CD4-positive, CD25-positive, alpha-beta regulatory T cell (primary cell): ENCODE measurements around the gene OR6Q1. TPM values are rescaled to one million over a fixed set of nuclear protein-coding genes. Genes with fewer than 3 reads are reported as not detected.

Source experiments
- ATAC-seq, 2 donors: fragments of 150-1000 bp; cut with Tn5 transposase; one replicate each; pipeline ENCODE4 v1.10.0; 2021; ENCODE audit warnings: low read depth in 2 of 2, moderate number of reproducible peaks in 2 of 2, moderate library complexity in 1 of 2
- DNase-seq, 3 donors: peaks; one replicate each; pipeline versions ENCODE4 v3.0.0 to v3.0.0-alpha.2; 2012 to 2022; ENCODE audit warnings: mixed read lengths in 1 of 3
- H3K27ac ChIP-seq: one replicate; pipeline ENCODE4 v1.7.0; 2013; ENCODE audit warnings: mild to moderate bottlenecking, low read length; ENCODE audit not compliant: insufficient read depth, poor library complexity, severe bottlenecking
- H3K27me3 ChIP-seq: one replicate; pipeline ENCODE4 v1.7.0; 2013; ENCODE audit warnings: low read length; ENCODE audit not compliant: control insufficient read depth, insufficient read depth
- H3K36me3 ChIP-seq: one replicate; pipeline ENCODE4 v1.7.0; 2013; ENCODE audit warnings: mild to moderate bottlenecking, low read length, moderate library complexity; ENCODE audit not compliant: control insufficient read depth, insufficient read depth
- H3K4me1 ChIP-seq: 2 replicates; pipeline ENCODE4 v1.7.0; 2013; ENCODE audit warnings: mild to moderate bottlenecking, low read length; ENCODE audit not compliant: insufficient read depth, control insufficient read depth, poor library complexity, severe bottlenecking
- H3K4me3 ChIP-seq: one replicate; pipeline ENCODE4 v1.7.0; 2013; ENCODE audit warnings: low read depth, mild to moderate bottlenecking, low read length, moderate library complexity
- H3K9me3 ChIP-seq, 2 experiments: 1 replicate in 1 of 2; 2 replicates in 1 of 2; pipeline ENCODE4 v1.7.0; 2013; ENCODE audit warnings: low read length in 2 of 2, mild to moderate bottlenecking in 1 of 2, moderate library complexity in 1 of 2; ENCODE audit not compliant: control insufficient read depth in 2 of 2
- H3K27ac Mint-ChIP-seq, 3 donors: one replicate each; pipeline ENCODE4 v1.8.0; 2020 to 2022; ENCODE audit warnings: mild to moderate bottlenecking in 3 of 3, mixed read lengths in 3 of 3, moderate library complexity in 2 of 3
- H3K27me3 Mint-ChIP-seq: one replicate; pipeline ENCODE4 v1.8.0; 2022; ENCODE audit warnings: mild to moderate bottlenecking, mixed read lengths
- H3K36me3 Mint-ChIP-seq: one replicate; pipeline ENCODE4 v1.8.0; 2020; ENCODE audit warnings: mixed read lengths
- H3K4me1 Mint-ChIP-seq, 4 donors: one replicate each; pipeline ENCODE4 v1.8.0; 2020 to 2022; ENCODE audit warnings: mixed read lengths in 4 of 4, mild to moderate bottlenecking in 1 of 4
- H3K4me3 Mint-ChIP-seq, 4 donors: one replicate each; pipeline ENCODE4 v1.8.0; 2020 to 2022; ENCODE audit warnings: mild to moderate bottlenecking in 4 of 4, mixed read lengths in 4 of 4, moderate library complexity in 3 of 4
- H3K9me3 Mint-ChIP-seq, 7 donors: one replicate each; pipeline ENCODE4 v1.8.0; 2020 to 2022; ENCODE audit warnings: mixed read lengths in 7 of 7, mild to moderate bottlenecking in 3 of 7, moderate library complexity in 2 of 7
- polyA plus RNA-seq, 4 donors: library from polyadenylated mRNA; unstranded; fragments of 300-500 nt; fragmentation: Illumina TruSeq; gene quantifications; one replicate each; pipeline ENCODE4 v1.2.3, GENCODE V29; 2021
- total RNA-seq: library from RNA; stranded (reverse); gene quantifications from one replicate; pipeline ENCODE4 v1.2.3, GENCODE V29; 2022

The OR6Q1 gene
- total and polyA plus RNA-seq, 5 donors from 2014 or later, result not detected

DNA sequence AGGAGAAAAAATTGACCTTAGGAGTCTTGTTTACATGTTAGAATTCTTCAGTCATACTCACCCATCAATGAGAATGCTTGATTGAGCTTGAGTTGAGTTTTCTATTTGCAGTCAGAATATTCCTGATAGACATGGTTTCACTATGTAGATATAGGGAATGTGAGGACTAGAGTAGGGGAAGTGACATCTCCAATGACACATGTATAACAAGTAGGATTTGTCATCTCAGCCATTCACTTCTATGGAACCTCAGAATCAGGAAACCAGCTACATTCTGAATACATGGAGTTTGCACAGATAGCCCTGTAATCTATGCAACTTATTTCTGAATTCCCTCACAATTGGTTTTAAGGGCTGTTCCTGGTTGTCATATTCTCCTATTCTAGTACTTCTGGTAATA, 27.2 kb upstream of the OR6Q1 start:
- Histone ChIP-seq H3K4me3 (no peak overlapping the region), H3K4me1 (no peaks in the 10 kb centered on the region), H3K27me3 (peaks cover 4% of the 10 kb centered on the region), H3K27ac (no peak overlapping the region), H3K9me3 (no peaks in the 10 kb centered on the region), H3K36me3 (no peaks in the 10 kb centered on the region)
- no peak for DNase-seq
- ATAC-seq, result no peak
- Mint-ChIP-seq H3K27me3 (peaks cover 5% of the 10 kb centered on the region), H3K36me3 (no peaks in the 10 kb centered on the region), H3K4me3 (no peak overlapping the region), H3K9me3 (peaks cover 0 to 2% (median 0%) of the 10 kb centered on the region in 7 donors), H3K4me1 (peaks cover 0 to 4% (median 0%) of the 10 kb centered on the region in 4 donors), H3K27ac (no peak overlapping the region)

DNA sequence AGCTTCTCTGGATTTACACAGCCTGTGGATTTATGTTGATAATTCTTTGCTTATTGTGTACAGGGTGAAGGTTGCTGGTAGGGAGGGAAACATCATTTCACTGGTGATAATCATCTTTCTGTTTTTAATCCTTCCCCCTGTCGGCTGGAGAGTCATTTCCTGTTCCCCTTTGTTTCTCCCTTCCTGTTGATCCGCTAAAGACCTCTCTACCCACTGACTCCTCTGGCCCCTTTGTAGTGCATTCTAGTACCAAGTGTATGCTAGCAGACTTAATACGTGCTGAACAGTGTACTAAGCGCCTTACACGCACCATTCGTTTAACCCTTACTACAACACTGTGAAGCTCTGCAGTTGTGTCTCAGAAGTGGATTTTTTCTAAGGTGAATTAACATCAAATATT, 26.1 kb upstream of the OR6Q1 start:
- no peak overlapping the region for H3K27ac Mint-ChIP-seq
- no peaks in the 10 kb centered on the region for H3K4me1 ChIP-seq
- H3K9me3 Mint-ChIP-seq, result peaks cover 0 to 4% (median 0%) of the 10 kb centered on the region in 7 donors
- no peaks in the 10 kb centered on the region for H3K36me3 ChIP-seq
- ATAC-seq (no peak), DNase-seq (no peak)
- H3K36me3 Mint-ChIP-seq, result no peaks in the 10 kb centered on the region
- H3K9me3 ChIP-seq, result no peaks in the 10 kb centered on the region
- H3K4me1 Mint-ChIP-seq, result peaks cover 0 to 4% (median 0%) of the 10 kb centered on the region in 4 donors
- H3K4me3 Mint-ChIP-seq, result no peak overlapping the region
- peaks cover 4% of the 10 kb centered on the region for H3K27me3 ChIP-seq
- H3K27ac ChIP-seq, result no peak overlapping the region
- H3K4me3 ChIP-seq, result no peak overlapping the region
- peaks cover 5% of the 10 kb centered on the region for H3K27me3 Mint-ChIP-seq

DNA sequence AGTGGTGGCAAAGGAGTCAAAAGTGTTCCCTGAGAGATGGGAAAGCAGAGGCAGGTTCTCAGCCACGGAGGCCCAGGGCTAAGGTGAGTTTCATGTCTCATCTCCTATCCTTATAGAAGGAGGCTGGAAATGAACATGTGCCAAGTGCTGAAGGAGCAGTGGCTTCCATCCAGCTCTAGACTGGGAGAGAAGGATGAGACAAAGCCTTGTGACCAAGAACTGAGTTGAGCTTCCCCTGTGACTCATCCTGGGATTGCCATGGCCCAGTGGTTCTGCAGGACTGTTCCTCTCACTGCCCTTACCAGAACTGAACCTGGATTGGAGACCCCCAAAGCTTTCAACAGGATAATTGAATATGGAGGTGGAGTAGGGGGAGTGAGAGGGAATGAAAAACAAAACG, 23.8 kb upstream of the OR6Q1 start:
- peaks cover 4% of the 10 kb centered on the region for H3K27me3 ChIP-seq
- H3K9me3 Mint-ChIP-seq, result peaks cover 0 to 4% (median 0%) of the 10 kb centered on the region in 7 donors
- H3K4me1 Mint-ChIP-seq, result peaks cover 0 to 4% (median 0%) of the 10 kb centered on the region in 4 donors
- no peaks in the 10 kb centered on the region for H3K4me1 ChIP-seq
- no peak overlapping the region for H3K4me3 ChIP-seq
- no peak overlapping the region for H3K4me3 Mint-ChIP-seq
- H3K9me3 ChIP-seq, result no peaks in the 10 kb centered on the region
- no peak for DNase-seq
- ATAC-seq, result no peak
- H3K27me3 Mint-ChIP-seq, result peaks cover 5% of the 10 kb centered on the region
- no peaks in the 10 kb centered on the region for H3K36me3 Mint-ChIP-seq
- no peak overlapping the region for H3K27ac ChIP-seq
- no peak overlapping the region for H3K27ac Mint-ChIP-seq
- no peaks in the 10 kb centered on the region for H3K36me3 ChIP-seq

DNA sequence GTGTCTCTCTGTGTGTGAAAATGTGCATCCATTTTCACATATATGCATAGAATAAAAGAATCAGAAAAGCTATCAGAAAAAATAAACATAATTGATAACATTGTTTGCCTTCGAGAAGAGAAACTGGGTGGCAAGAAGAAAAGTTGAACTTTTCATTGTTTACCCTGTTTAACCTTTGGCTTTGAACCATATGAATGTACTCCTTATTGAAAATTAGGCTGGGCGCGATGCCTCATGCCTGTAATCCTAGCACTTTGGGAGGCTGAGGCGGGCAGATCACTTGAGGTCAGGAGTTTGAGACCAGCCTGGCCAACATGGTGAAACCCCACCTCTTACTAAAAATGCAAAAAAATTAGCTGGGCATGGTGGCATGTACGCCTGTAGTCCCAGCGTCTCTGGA, 19.0 kb upstream of the OR6Q1 start:
- no peaks in the 10 kb centered on the region for H3K4me1 Mint-ChIP-seq
- no peak overlapping the region for H3K27ac Mint-ChIP-seq
- ATAC-seq (no peak), DNase-seq (no peak)
- Histone ChIP-seq H3K27ac (no peak overlapping the region), H3K4me1 (no peaks in the 10 kb centered on the region), H3K4me3 (no peak overlapping the region), H3K36me3 (no peaks in the 10 kb centered on the region), H3K27me3 (no peaks in the 10 kb centered on the region), H3K9me3 (no peaks in the 10 kb centered on the region)
- peaks cover 4% of the 10 kb centered on the region for H3K27me3 Mint-ChIP-seq
- H3K9me3 Mint-ChIP-seq, result peaks cover 0 to 4% (median 0%) of the 10 kb centered on the region in 7 donors
- H3K36me3 Mint-ChIP-seq, result no peaks in the 10 kb centered on the region
- no peak overlapping the region for H3K4me3 Mint-ChIP-seq

DNA sequence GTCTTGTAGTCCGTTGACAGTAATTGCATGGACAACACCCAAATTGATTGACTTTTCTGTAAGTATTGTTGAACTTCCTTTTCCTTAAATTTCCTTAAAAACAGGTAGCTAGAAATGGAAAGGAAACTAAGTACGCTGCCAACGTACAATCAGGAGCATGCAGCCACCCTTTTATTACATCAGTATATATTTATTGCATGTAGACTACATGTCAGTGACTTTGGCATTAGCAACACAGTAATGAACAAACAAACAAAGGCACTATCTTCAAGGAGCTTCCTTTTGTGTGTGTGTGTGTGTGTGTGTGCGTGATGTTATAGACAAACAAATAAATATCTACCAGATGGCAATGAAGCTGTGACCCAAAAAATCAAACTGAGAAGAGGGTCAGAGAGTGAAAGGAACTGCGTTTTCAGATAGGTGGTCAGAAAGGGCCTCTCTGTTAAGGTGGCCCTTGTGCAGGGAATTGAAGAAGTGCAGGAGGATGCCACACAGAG, 7.3 kb upstream of the OR6Q1 start, which contains the start of gene OR9Q1:
TSS of gene OR9Q1 (plus strand) at position 447 of the 497 bp plus-strand sequence. CDS start 155,564 bp downstream, outside the sequence.
- no peak for ATAC-seq
- Histone ChIP-seq H3K27me3 (no peaks in the 10 kb centered on the region), H3K27ac (no peak within 1 kb of the TSS), H3K4me1 (no peaks in the 10 kb centered on the region), H3K4me3 (no peak within 1 kb of the TSS), H3K36me3 (no peaks in the 10 kb centered on the region), H3K9me3 (no peaks in the 10 kb centered on the region)
- Mint-ChIP-seq H3K27me3 (no peaks in the 10 kb centered on the region), H3K27ac (no peak within 1 kb of the TSS), H3K36me3 (no peaks in the 10 kb centered on the region), H3K4me1 (no peaks in the 10 kb centered on the region), H3K9me3 (no peaks in the 10 kb centered on the region), H3K4me3 (no peak within 1 kb of the TSS)
- DNase-seq, result no peak

DNA sequence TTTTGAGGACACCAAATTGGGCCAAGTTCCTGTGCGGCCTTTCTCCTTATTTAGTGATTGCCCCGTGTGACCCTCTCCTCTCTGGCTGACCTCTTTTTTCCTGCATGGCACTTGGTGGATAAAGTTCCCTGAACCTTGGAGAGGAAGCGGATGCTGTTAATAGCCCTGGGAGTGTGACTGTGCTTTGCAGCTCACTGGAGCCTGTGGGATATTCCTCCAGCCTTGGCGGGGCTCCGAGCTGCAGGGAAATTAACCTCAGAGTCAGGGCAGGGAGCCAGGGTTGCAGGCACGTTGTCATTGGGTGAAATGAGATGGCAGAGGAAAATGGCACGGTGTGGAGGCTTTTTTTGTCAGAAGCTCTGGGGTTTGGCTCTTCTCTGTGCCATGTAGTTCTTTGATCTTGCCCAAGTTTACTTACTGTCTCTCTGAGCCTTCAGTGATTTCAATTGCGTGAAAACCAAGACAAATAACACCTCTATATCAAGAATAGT, 6.1 kb upstream of the OR6Q1 start:
- H3K4me1 Mint-ChIP-seq, result no peaks in the 10 kb centered on the region
- H3K36me3 Mint-ChIP-seq, result no peaks in the 10 kb centered on the region
- Histone ChIP-seq H3K27ac (no peak overlapping the region), H3K4me1 (no peaks in the 10 kb centered on the region), H3K9me3 (no peaks in the 10 kb centered on the region), H3K27me3 (no peaks in the 10 kb centered on the region), H3K36me3 (no peaks in the 10 kb centered on the region), H3K4me3 (no peak overlapping the region)
- ATAC-seq (no peak), DNase-seq (no peak)
- H3K27ac Mint-ChIP-seq, result no peak overlapping the region
- no peak overlapping the region for H3K4me3 Mint-ChIP-seq
- H3K27me3 Mint-ChIP-seq, result no peaks in the 10 kb centered on the region
- H3K9me3 Mint-ChIP-seq, result peaks cover 0 to 1% (median 0%) of the 10 kb centered on the region in 7 donors

DNA sequence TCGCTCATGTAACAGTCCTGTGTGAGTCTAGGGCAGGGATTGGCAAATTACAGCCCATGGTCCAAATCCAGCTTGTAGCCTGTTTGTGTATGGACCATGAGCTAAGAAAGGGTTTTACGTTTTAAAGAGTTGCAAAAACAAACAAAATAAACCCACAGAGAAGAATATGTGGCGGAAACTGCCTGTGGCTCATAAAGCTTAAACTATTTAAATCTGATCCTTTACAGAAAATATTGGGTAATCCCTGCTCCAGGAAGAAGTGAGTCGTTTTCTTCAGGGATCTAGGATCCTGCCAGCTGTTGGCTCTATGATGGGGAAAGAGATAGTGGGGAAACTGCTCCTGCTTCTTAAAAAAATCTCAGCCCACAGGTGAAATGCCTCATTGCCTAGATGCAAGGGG, 3.4 kb upstream of the OR6Q1 start:
- H3K27me3 ChIP-seq, result no peaks in the 10 kb centered on the region
- no peaks in the 10 kb centered on the region for H3K36me3 ChIP-seq
- no peak overlapping the region for H3K4me3 Mint-ChIP-seq
- no peaks in the 10 kb centered on the region for H3K4me1 Mint-ChIP-seq
- ATAC-seq (no peak), DNase-seq (no peak)
- H3K4me1 ChIP-seq, result no peaks in the 10 kb centered on the region
- no peaks in the 10 kb centered on the region for H3K9me3 ChIP-seq
- H3K27ac ChIP-seq, result no peak overlapping the region
- no peaks in the 10 kb centered on the region for H3K27me3 Mint-ChIP-seq
- no peak overlapping the region for H3K4me3 ChIP-seq
- peaks cover 0 to 3% (median 0%) of the 10 kb centered on the region in 7 donors for H3K9me3 Mint-ChIP-seq
- H3K27ac Mint-ChIP-seq, result no peak overlapping the region
- no peaks in the 10 kb centered on the region for H3K36me3 Mint-ChIP-seq

DNA sequence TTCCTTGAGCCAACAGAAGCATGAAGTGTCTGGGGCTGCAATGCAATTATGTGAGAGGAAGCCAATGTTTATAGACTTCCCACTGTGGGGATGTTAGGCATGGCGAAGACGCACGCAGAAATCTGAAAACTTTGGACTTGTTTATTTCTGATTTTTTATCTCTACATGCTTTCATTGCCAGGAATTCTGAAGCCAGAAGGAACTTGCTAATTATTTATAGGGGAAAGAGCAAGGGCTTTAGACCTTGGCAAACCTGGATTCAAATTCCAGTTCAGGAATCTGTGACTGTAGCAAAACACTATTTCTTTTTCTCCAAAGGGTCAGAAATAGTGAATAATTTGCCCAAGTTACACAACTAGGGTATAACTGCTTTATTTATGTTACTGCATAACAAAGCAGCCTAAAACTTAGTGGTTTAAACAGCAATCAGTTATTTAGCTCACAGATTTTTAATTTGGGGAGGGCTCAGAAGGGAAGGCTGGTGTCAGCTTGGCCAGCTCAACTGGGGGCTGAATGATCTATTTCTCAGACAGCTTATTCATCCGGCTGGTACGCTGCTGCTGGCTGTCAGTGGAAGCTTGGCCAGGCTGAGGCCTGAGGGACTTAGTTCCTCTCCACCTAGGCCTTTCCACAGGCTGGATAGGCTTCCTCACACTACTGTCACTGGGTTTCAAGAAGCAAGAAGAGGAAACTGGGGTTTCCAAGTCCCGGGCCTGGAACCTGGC, 1.9 kb upstream of the OR6Q1 start:
- no peaks in the 10 kb centered on the region for H3K27me3 Mint-ChIP-seq
- Histone ChIP-seq H3K27me3 (no peaks in the 10 kb centered on the region), H3K9me3 (no peaks in the 10 kb centered on the region), H3K27ac (no peak overlapping the region), H3K4me3 (no peak overlapping the region), H3K36me3 (no peaks in the 10 kb centered on the region), H3K4me1 (no peaks in the 10 kb centered on the region)
- no peak overlapping the region for H3K4me3 Mint-ChIP-seq
- H3K4me1 Mint-ChIP-seq, result no peaks in the 10 kb centered on the region
- DNase-seq (no peak), ATAC-seq (no peak)
- peaks cover 0 to 9% (median 5%) of the 10 kb centered on the region in 7 donors for H3K9me3 Mint-ChIP-seq
- H3K27ac Mint-ChIP-seq, result no peak overlapping the region
- H3K36me3 Mint-ChIP-seq, result no peaks in the 10 kb centered on the region
